HG03280 (cell line): ENCODE results near the gene DAG1.

Source experiments
- ATAC-seq: cut with Tn5 transposase; IDR thresholded peaks from one replicate; pipeline ENCODE4 v1.9.1; 2021; ENCODE audit warnings: mild to moderate bottlenecking, moderate library complexity; ENCODE audit not compliant: unreplicated experiment

Gene DAG1

GRCh38 chr3:49552087-49552486 lies 82.0 kb downstream of the DAG1 start:
- no peak for ATAC-seq

GRCh38 chr3:49553324-49553691 lies 83.2 kb downstream of the DAG1 start:
- no peak for ATAC-seq

- peak; percentile 87 for ATAC-seq
Measured at GRCh38 chr3:49553692-49554632, 83.9 kb downstream of the DAG1 start, which contains the start of gene BSN. Gene BSN, plus strand, starts transcription at chr3:49554477. Its CDS starts 126 bp downstream, at chr3:49554603.

GRCh38 chr3:49554633-49555265 lies 84.7 kb downstream of the DAG1 start:
- peak; percentile 72 for ATAC-seq

- ATAC-seq, result no peak
Measured at GRCh38 chr3:49556500-49557275, 86.6 kb downstream of the DAG1 start.

GRCh38 chr3:49563040-49563578 lies 93.0 kb downstream of the DAG1 start:
- ATAC-seq, result no peak

GRCh38 chr3:49563766-49564165 lies 93.7 kb downstream of the DAG1 start:
- no peak for ATAC-seq

GRCh38 chr3:49566312-49566711 lies 96.2 kb downstream of the DAG1 start:
- ATAC-seq, result no peak

GRCh38 chr3:49567406-49567805 lies 97.3 kb downstream of the DAG1 start:
- ATAC-seq, result no peak

GRCh38 chr3:49568965-49569364 lies 98.9 kb downstream of the DAG1 start:
- no peak for ATAC-seq

- no peak for ATAC-seq
Measured at GRCh38 chr3:49570028-49570654, 100.1 kb downstream of the DAG1 start.

- ATAC-seq, result no peak
Measured at GRCh38 chr3:49582177-49582576, 112.1 kb downstream of the DAG1 start.
